GM19328 (cell line): ENCODE measurements around the gene SLC27A4.

ENCODE experiments used
- ATAC-seq: cut with Tn5 transposase; IDR thresholded peaks from one replicate; pipeline ENCODE4 v1.9.1; 2021; ENCODE audit warnings: mild to moderate bottlenecking, moderate library complexity; ENCODE audit not compliant: unreplicated experiment

The SLC27A4 gene

DNA sequence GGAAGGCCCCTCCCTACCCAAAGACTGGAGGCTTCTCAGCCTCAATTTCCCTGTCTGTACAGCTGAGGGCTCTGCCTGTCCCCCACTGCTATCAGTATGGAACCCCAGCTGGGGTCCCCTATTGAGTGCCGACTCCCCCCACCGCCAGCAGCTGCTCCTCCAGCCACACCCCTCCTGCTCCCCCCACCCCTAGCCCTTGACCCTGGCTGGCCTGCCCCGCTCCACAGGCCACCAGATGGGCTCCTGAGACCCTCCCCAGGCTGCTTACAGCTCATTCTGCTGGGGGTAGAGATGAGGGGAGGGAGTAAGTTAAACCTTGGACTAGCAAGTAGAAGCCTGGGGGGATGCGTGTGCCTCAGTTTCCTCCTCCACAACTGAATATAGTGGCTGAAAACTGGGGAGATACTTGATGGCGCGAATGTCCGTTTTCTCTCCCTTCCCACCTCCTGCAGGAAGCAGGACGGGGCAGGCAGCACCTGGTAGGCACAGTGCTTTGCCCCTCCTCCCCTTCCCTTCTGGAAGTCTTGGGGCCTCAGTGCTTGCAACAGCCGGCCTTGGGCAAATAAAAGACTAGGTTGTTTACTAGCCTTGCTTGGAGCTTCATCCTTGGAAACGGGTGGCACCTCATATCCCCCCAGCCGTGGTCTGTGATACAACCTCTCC, 50.0 kb downstream of the SLC27A4 start:
- ATAC-seq, result no peak

DNA sequence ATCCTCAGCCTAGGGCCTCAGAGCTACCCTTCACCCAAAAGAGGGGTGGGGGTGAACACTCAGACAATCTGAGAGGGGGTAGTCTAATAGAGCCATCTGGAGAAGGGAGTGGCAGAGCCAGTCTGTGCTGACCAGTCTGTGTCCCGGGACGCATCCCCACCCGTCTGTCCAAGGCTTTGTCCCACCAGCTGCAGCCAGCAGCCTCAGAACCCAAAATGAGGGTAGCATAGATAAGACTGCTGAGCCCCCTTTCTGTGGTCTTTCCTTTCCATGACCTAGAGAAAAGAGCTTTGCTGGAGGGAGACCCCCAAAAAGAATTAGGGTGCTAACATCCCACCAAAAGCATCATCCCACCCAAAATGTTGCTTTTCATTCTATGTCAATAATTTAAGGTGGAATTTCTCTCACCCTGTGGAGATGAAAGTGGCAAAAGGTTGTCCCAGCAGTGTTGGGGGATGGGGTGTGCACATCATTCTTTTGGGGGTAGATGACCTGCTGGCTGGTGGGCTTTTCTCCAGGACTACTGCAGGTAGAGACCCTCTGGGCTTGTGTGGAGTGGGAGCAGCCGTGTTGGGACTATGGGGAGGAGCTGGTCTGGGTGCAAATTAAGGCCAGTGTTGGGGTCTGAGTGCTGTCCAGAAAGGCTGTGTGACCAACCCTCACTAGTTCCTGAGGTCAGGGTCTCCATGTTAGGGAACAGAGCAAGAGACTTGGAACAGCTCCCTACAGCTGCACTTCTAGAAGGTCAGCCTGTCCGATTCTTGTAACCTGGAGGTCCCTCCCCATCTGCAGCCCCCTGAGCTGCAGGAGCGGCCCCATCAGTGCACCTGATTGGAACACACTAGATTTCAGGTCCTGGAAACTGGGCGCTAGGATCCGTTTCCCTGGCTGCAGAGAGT, 50.7 kb downstream of the SLC27A4 start:
- no peak for ATAC-seq

DNA sequence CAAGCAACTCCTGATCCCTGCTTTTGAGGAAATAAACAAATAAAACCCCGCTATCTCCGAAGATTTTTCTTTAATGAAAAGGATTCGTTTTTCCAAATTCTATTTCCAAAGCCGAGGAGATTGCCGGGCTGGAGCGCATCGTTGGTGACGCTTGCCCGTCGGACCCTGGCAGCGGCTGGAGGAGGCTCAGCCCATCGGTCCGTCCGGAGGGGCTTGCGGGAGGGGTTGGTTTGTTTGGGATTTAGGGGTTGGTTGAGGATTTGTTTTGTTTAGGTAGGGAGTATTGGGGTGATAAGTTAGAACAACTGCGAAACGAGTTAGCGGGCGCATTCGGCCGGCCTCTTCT, 51.6 kb downstream of the SLC27A4 start:
- no peak for ATAC-seq

GRCh38 chr9:128392302-128393144, 52.2 kb downstream of the SLC27A4 start:
- no peak for ATAC-seq

DNA sequence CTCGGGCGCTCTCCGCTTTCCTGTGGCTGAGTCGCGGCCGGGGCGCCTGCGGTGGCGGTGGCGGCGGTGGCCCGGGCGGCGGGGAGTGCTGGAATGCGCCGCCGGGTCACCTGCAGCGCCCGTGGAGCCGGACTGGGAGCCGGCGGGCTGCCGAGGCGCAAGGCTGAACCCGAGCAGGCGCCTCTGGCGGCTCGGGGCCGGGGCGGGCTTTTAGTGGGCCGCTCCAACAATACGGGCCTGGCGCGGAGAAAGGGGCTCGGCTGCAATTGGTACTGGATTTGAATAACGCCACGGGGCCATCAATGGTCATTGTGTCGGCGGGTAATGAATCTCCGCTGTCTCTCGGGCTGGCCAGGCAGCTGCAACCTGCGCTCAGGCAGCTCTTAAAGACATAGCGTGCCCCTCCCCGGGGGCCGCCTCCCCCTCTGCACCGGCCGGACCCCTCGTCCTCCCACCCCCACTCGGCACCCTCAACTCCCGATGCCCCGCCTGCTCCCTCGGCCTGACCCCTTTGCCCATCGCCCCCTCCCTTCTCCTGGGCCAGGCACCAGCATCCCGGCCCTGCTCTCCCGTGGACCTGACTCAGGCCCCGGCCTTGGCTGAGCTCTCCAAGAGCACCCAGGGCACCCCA, 52.9 kb downstream of the SLC27A4 start:
- no peak for ATAC-seq

DNA sequence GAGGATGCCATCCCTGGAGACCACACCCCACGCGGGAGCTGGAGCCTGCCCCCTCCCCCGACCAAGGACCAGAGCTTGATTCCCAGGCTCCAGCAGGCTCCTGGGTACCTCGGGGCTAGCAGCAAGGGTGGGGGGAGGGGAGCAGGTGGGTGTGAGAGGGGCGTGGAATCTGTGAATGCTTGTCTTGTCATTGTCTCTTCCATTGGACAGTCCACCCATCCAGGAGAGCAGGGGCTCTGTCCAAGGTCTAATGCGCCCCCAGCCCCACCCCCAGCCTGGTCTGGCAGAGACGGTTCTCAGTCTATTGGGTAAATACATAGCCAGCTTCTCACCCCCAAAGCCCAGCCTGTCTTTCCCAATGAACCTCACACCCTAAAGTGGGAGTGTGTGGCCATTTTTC, 53.6 kb downstream of the SLC27A4 start:
- ATAC-seq, result no peak

GRCh38 chr9:128394379-128395168, 54.2 kb downstream of the SLC27A4 start:
- ATAC-seq, result no peak

- no peak for ATAC-seq
Measured at GRCh38 chr9:128396970-128397613, 56.8 kb downstream of the SLC27A4 start.

GRCh38 chr9:128397831-128398230, 57.5 kb downstream of the SLC27A4 start:
- ATAC-seq, result no peak

GRCh38 chr9:128399861-128400260, 59.5 kb downstream of the SLC27A4 start:
- ATAC-seq, result no peak

GRCh38 chr9:128404560-128404959, 64.2 kb downstream of the SLC27A4 start:
- ATAC-seq, result no peak

- no peak for ATAC-seq
Measured at GRCh38 chr9:128405077-128405779, 64.9 kb downstream of the SLC27A4 start.

GRCh38 chr9:128405780-128406171, 65.4 kb downstream of the SLC27A4 start:
- ATAC-seq, result no peak

DNA sequence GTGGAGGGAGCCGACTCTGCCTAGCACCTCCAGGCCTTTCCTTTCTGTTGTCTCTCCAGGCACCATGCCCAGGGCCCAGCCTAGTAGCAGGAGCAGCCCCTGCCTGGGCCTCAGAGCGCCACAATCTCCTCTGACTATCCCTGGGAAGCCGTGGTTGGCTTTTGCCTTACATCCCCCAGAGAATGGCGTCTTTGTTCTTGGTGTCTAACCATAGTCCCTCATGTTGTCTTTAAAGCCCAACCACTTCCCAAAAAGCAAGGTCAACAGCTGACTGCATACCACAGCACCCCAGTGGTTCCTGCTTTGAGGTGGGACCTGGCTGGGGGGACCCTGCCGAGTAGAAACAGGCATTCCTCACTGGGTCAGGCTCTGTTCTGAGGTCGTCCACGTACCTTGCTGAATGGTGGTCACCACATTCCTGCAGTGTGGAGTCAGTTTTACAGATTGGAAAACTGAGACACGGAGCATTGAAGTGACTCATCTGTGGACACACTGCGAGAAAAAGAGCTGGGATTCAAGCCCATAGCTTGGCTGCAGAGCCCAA, 66.6 kb downstream of the SLC27A4 start:
- ATAC-seq, result no peak

DNA sequence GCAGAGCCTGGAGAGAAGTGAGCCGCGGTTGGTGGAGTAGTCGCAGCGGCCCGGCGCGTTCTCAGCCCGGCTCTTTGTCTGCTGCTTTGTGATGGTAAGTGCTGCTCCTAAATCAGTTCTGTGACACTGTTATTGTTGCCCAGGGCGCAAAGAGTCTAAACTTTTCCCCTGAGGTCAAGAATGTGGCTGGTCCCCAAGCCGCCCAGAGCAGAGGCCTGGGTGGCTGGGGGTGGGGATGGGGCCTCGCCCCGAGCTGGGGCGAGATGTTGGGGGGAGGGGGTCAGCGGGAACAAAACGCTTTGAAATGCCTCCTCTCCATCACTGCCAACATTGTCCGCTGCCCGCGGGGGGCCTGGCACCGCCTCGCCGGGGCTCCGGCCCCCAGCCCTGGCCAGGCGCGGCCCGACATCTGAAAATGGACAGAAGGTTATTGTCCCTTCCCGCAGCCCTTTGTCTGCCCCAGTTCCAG, 68.7 kb downstream of the SLC27A4 start:
- no peak for ATAC-seq

- ATAC-seq, result no peak
Measured at GRCh38 chr9:128409450-128409849, 69.1 kb downstream of the SLC27A4 start.

DNA sequence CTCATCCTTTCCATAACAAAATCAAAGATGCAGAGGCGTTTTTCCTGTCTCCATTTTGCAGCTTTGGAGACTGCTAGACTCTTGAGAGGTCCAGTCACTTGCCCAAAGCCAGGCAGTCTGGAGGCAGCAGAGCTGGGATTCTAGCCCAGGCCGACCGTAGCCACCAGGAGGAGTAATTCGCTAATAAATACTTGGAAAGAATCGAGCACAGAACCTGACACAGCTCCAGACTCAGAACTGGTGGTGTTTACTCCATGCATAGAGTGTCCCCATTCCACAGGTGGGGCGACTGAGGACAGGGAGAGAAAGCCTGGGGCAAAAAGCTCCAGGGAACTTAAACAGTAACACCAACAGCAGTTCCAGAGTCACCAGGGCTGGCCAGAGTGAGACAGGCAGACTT, 69.7 kb downstream of the SLC27A4 start:
- no peak for ATAC-seq
